Stomach (tissue), 9 donors: ENCODE data around the gene PRPF19. TPM values are rescaled to one million over a fixed set of nuclear protein-coding genes. Genes with fewer than 3 reads are reported as not detected.

Experiments used
- DNase-seq, 2 donors: peaks; one replicate each; pipeline versions ENCODE4 v3.0.0 to v3.0.0-alpha.2; 2013 to 2019
- H3K27ac ChIP-seq, 5 donors: fragments of 200-600 bp in 4 of 5; sonication (generic) in 4 of 5; one replicate each; pipeline ENCODE4 v1.5.1; 2013 to 2019; ENCODE audit warnings: mild to moderate bottlenecking in 1 of 5, moderate library complexity in 1 of 5
- H3K27me3 ChIP-seq, 3 donors: fragments of 200-600 bp; sonication (generic); one replicate each; pipeline ENCODE4 v1.5.1; 2017 to 2019; ENCODE audit warnings: mixed run types in 1 of 3
- H3K36me3 ChIP-seq, 4 donors: fragments of 200-600 bp; sonication (generic); 1 replicate in 3 of 4; 2 replicates in 1 of 4; pipeline ENCODE4 v1.5.1; 2016 to 2019
- H3K4me1 ChIP-seq, 4 donors: fragments of 200-600 bp; sonication (generic); one replicate each; pipeline ENCODE4 v1.5.1; 2016 to 2019
- H3K4me3 ChIP-seq, 4 donors: fragments of 200-600 bp; sonication (generic) in 3 of 4; one replicate each; pipeline ENCODE4 v1.5.1; 2016 to 2019; ENCODE audit warnings: mild to moderate bottlenecking in 1 of 4
- H3K9me3 ChIP-seq, 4 donors: fragments of 200-600 bp; sonication (generic); one replicate each; pipeline ENCODE4 v1.5.1; 2016 to 2019
- CTCF ChIP-seq, 7 experiments: fragments of 450-650 bp in 4 of 7; fragments of 200-600 bp in 3 of 7; sonication (generic) in 3 of 7; IDR thresholded peaks; one replicate each; pipeline ENCODE4 v1.5.1; 2016 to 2019; ENCODE audit warnings: antibody characterized with exemption in 7 of 7, control low read depth in 2 of 7, mild to moderate bottlenecking in 1 of 7
- EP300 ChIP-seq: sonication (generic); formaldehyde crosslinking; IDR thresholded peaks from one replicate; pipeline ENCODE4 v1.6.1; 2017; ENCODE audit warnings: antibody characterized with exemption
- POLR2A ChIP-seq, 4 donors: fragments of 450-650 bp; IDR thresholded peaks; one replicate each; pipeline ENCODE4 v1.6.1; 2016; ENCODE audit warnings: antibody characterized with exemption in 4 of 4, control low read depth in 2 of 4, mild to moderate bottlenecking in 1 of 4, moderate library complexity in 1 of 4
- POLR2AphosphoS5 ChIP-seq, 3 donors: sonication (generic); formaldehyde crosslinking; IDR thresholded peaks; one replicate each; pipeline ENCODE4 v1.6.1; 2016; ENCODE audit warnings: antibody characterized with exemption in 3 of 3
- WGBS, 5 donors: extraction: QIAGEN DNeasy Blood & Tissue Kit in 3 of 5; methylation state at CpG; one replicate each; pipeline versions ENCODE4 v1.1.5 to v1.1.7; 2013 to 2018; 5-methylcytosine and 5-hydroxymethylcytosine counted together
- intact Hi-C: fragments of 100-400 bp; cut with DNase I; formaldehyde crosslinking; loops from one replicate; pipeline ENCODE4 v1.15.1; 2023; ENCODE audit warnings: low total_unique reads
- polyA plus RNA-seq, 3 donors: library from polyadenylated mRNA; stranded (reverse); fragments of 200-250 nt; gene quantifications; one replicate each; pipeline ENCODE4 v1.2.3, GENCODE V29; 2013
- total RNA-seq, 5 donors: library from RNA; depleted of rRNA; stranded (reverse); fragments of >200 nt; gene quantifications; one replicate each; pipeline versions ENCODE4 v1.1.0 to v1.2.3, GENCODE V29; 2014 to 2016
- donor health status: healthy with polysubstance abuse.
- donor health status: Bipolar disorder and iron deficiency.
- donor health status: healthy.

PRPF19 gene
- total and polyA plus RNA-seq, 8 donors = 3.5 to 86.1 (median 50.3) TPM

- Histone ChIP-seq H3K27me3 (peaks cover 0 to 11% (median 0%) of the 10 kb centered on the region in 3 donors), H3K9me3 (no peaks in the 10 kb centered on the region), H3K27ac (peak within 1 kb of the TSS in 4 of 5 donors; percentile 26 to 56 (median 39)), H3K4me1 (peaks cover 11 to 27% (median 14%) of the 10 kb centered on the region in 4 donors), H3K36me3 (peaks cover 4 to 24% (median 15%) of the 10 kb centered on the region in 4 donors), H3K4me3 (peak within 1 kb of the TSS; percentile 12 to 20 (median 17))
- 35 to 42% (median 36%) methylated on average over 14 of the region's 14 CpGs for WGBS, 5 donors
- intact Hi-C loops = no loop called here
- TF ChIP-seq POLR2A (IDR thresholded peaks at IDR 0.05) (no peak), CTCF (IDR thresholded peaks at IDR 0.05) (no peak), POLR2AphosphoS5 (IDR thresholded peaks at IDR 0.05) (no peak), EP300 (no peak)
- peak in 1 of 2 donors; percentile 55 for DNase-seq
Measured at GRCh38 chr11:60855726-60856633, 50.4 kb downstream of the PRPF19 start, which contains the start of gene PTGDR2. Gene PTGDR2, minus strand, starts transcription at chr11:60855950. Its CDS starts 2,228 bp downstream, at chr11:60853722.

- H3K27ac ChIP-seq = peak overlapping the region in 4 of 5 donors; percentile 25 to 56 (median 34)
- WGBS, 5 donors = 37 to 55% (median 42%) methylated on average over 7 to 8 of the region's 8 CpGs
- intact Hi-C loops = no loop called here
- H3K4me3 ChIP-seq = peak overlapping the region; percentile 12 to 20 (median 18)
- peaks cover 13 to 33% (median 24%) of the 10 kb centered on the region in 4 donors for H3K36me3 ChIP-seq
- peaks cover 11 to 27% (median 14%) of the 10 kb centered on the region in 4 donors for H3K4me1 ChIP-seq
- TF ChIP-seq POLR2A (IDR thresholded peaks at IDR 0.05) = no peak
- no peaks in the 10 kb centered on the region for H3K9me3 ChIP-seq
- no peak for DNase-seq
- peaks cover 0 to 11% (median 0%) of the 10 kb centered on the region in 3 donors for H3K27me3 ChIP-seq
Measured at GRCh38 chr11:60854847-60855725, 51.3 kb downstream of the PRPF19 start.

- no peak for TF ChIP-seq POLR2A (IDR thresholded peaks at IDR 0.05)
- no peak for TF ChIP-seq CTCF (IDR thresholded peaks at IDR 0.05)
- no peak for TF ChIP-seq POLR2AphosphoS5 (IDR thresholded peaks at IDR 0.05)
- no peak for TF ChIP-seq EP300
- H3K27ac ChIP-seq = peak overlapping the region in 1 of 5 donors; percentile 56
- intact Hi-C loops = no loop called here
- peaks cover 21 to 41% (median 32%) of the 10 kb centered on the region in 4 donors for H3K36me3 ChIP-seq
- H3K4me3 ChIP-seq = peak overlapping the region; percentile 12 to 20 (median 18)
- H3K9me3 ChIP-seq = no peaks in the 10 kb centered on the region
- peaks cover 11 to 27% (median 14%) of the 10 kb centered on the region in 4 donors for H3K4me1 ChIP-seq
- H3K27me3 ChIP-seq = peaks cover 0 to 11% (median 0%) of the 10 kb centered on the region in 3 donors
- no peak for DNase-seq
- WGBS, 5 donors = 59 to 81% (median 76%) methylated on average over 7 to 8 of the region's 8 CpGs
Measured at GRCh38 chr11:60854140-60854846, 52.1 kb downstream of the PRPF19 start.
